ENCODE results near the gene IGFBP2. TPM values are rescaled to one million over a fixed set of nuclear protein-coding genes. Genes with fewer than 3 reads are reported as not detected.

IGFBP2 gene
- total RNA-seq, 3 donors from 2014 or later: 0.73 to 1.9 (median 1.4) TPM

GRCh38 chr2:216671791-216672343, 38.6 kb downstream of the IGFBP2 start:
- DNase-seq: no peak
- ATAC-seq: no peak
- H3K4me1 Mint-ChIP-seq (ENCODE audit: low read depth): no peaks in the 10 kb centered on the region
- no peak overlapping the region for H3K4me3 Mint-ChIP-seq
- no peaks in the 10 kb centered on the region for H3K9me3 Mint-ChIP-seq
- H3K36me3 Mint-ChIP-seq (ENCODE audit: insufficient read depth): no peaks in the 10 kb centered on the region
- H3K27me3 Mint-ChIP-seq (ENCODE audit: low read depth): peaks cover 17% of the 10 kb centered on the region

- H3K36me3 Mint-ChIP-seq (ENCODE audit: insufficient read depth): no peaks in the 10 kb centered on the region
Observed at GRCh38 chr2:216672466-216672865, 39.2 kb downstream of the IGFBP2 start.

GRCh38 chr2:216673021-216673420, 39.8 kb downstream of the IGFBP2 start:
- no peaks in the 10 kb centered on the region for H3K9me3 Mint-ChIP-seq
- no peak overlapping the region for H3K4me3 Mint-ChIP-seq
- no peaks in the 10 kb centered on the region for H3K4me1 Mint-ChIP-seq (ENCODE audit: low read depth)
- DNase-seq: no peak
- H3K27me3 Mint-ChIP-seq (ENCODE audit: low read depth): peaks cover 22% of the 10 kb centered on the region
- no peaks in the 10 kb centered on the region for H3K36me3 Mint-ChIP-seq (ENCODE audit: insufficient read depth)
- ATAC-seq: no peak

More at GRCh38 chr2:216672466-216672865, 39.2 kb downstream of the IGFBP2 start:
- peaks cover 17% of the 10 kb centered on the region for H3K27me3 Mint-ChIP-seq (ENCODE audit: low read depth)
- H3K4me3 Mint-ChIP-seq: no peak overlapping the region
- no peaks in the 10 kb centered on the region for H3K9me3 Mint-ChIP-seq
- no peaks in the 10 kb centered on the region for H3K4me1 Mint-ChIP-seq (ENCODE audit: low read depth)
- ATAC-seq (no peak), DNase-seq (no peak)

GRCh38 chr2:216673609-216674008, 40.4 kb downstream of the IGFBP2 start:
- no peaks in the 10 kb centered on the region for H3K4me1 Mint-ChIP-seq (ENCODE audit: low read depth)
- H3K36me3 Mint-ChIP-seq (ENCODE audit: insufficient read depth): no peaks in the 10 kb centered on the region
- no peaks in the 10 kb centered on the region for H3K9me3 Mint-ChIP-seq
- H3K4me3 Mint-ChIP-seq: no peak overlapping the region
- ATAC-seq (no peak), DNase-seq (no peak)
- H3K27me3 Mint-ChIP-seq (ENCODE audit: low read depth): peaks cover 17% of the 10 kb centered on the region

- Mint-ChIP-seq H3K4me3 (no peak overlapping the region), H3K9me3 (no peaks in the 10 kb centered on the region), H3K36me3 (ENCODE audit: insufficient read depth) (no peaks in the 10 kb centered on the region), H3K4me1 (ENCODE audit: low read depth) (no peaks in the 10 kb centered on the region), H3K27me3 (ENCODE audit: low read depth) (peaks cover 15% of the 10 kb centered on the region)
- DNase-seq (no peak), ATAC-seq (no peak)
Observed at GRCh38 chr2:216674376-216674775, 41.2 kb downstream of the IGFBP2 start.

GRCh38 chr2:216676630-216677029, 43.4 kb downstream of the IGFBP2 start:
- Mint-ChIP-seq H3K36me3 (ENCODE audit: insufficient read depth) (no peaks in the 10 kb centered on the region), H3K4me3 (no peak overlapping the region)

GRCh38 chr2:216677439-216678097, 44.3 kb downstream of the IGFBP2 start:
- Mint-ChIP-seq H3K4me1 (ENCODE audit: low read depth) (no peaks in the 10 kb centered on the region), H3K36me3 (ENCODE audit: insufficient read depth) (no peaks in the 10 kb centered on the region), H3K9me3 (no peaks in the 10 kb centered on the region), H3K4me3 (no peak overlapping the region), H3K27me3 (ENCODE audit: low read depth) (peaks cover 13% of the 10 kb centered on the region)
- no peak for DNase-seq
- no peak for ATAC-seq

More at GRCh38 chr2:216676630-216677029, 43.4 kb downstream of the IGFBP2 start:
- DNase-seq (no peak), ATAC-seq (no peak)
- Mint-ChIP-seq H3K27me3 (ENCODE audit: low read depth) (peaks cover 13% of the 10 kb centered on the region), H3K9me3 (no peaks in the 10 kb centered on the region), H3K4me1 (ENCODE audit: low read depth) (no peaks in the 10 kb centered on the region)

GRCh38 chr2:216678098-216678465, 44.9 kb downstream of the IGFBP2 start:
- Mint-ChIP-seq H3K4me1 (ENCODE audit: low read depth) (no peaks in the 10 kb centered on the region), H3K4me3 (no peak overlapping the region), H3K36me3 (ENCODE audit: insufficient read depth) (no peaks in the 10 kb centered on the region), H3K9me3 (no peaks in the 10 kb centered on the region), H3K27me3 (ENCODE audit: low read depth) (peaks cover 14% of the 10 kb centered on the region)
- ATAC-seq (no peak), DNase-seq (no peak)

- Mint-ChIP-seq H3K4me1 (ENCODE audit: low read depth) (no peaks in the 10 kb centered on the region), H3K9me3 (no peaks in the 10 kb centered on the region), H3K27me3 (ENCODE audit: low read depth) (peaks cover 23% of the 10 kb centered on the region), H3K4me3 (no peak overlapping the region), H3K36me3 (ENCODE audit: insufficient read depth) (no peaks in the 10 kb centered on the region)
- no peak for ATAC-seq
- no peak for DNase-seq
Observed at GRCh38 chr2:216678813-216679657, 45.8 kb downstream of the IGFBP2 start.

- DNase-seq (no peak), ATAC-seq (no peak)
- no peak overlapping the region for H3K4me3 Mint-ChIP-seq
- peaks cover 29% of the 10 kb centered on the region for H3K27me3 Mint-ChIP-seq (ENCODE audit: low read depth)
- H3K4me1 Mint-ChIP-seq (ENCODE audit: low read depth): no peaks in the 10 kb centered on the region
- no peaks in the 10 kb centered on the region for H3K9me3 Mint-ChIP-seq
- no peaks in the 10 kb centered on the region for H3K36me3 Mint-ChIP-seq (ENCODE audit: insufficient read depth)
Observed at GRCh38 chr2:216679658-216680024, 46.4 kb downstream of the IGFBP2 start.

GRCh38 chr2:216680951-216681629, 47.9 kb downstream of the IGFBP2 start:
- H3K4me1 Mint-ChIP-seq (ENCODE audit: low read depth): no peaks in the 10 kb centered on the region
- no peak overlapping the region for H3K4me3 Mint-ChIP-seq
- H3K36me3 Mint-ChIP-seq (ENCODE audit: insufficient read depth): no peaks in the 10 kb centered on the region
- ATAC-seq: no peak
- H3K27me3 Mint-ChIP-seq (ENCODE audit: low read depth): peaks cover 38% of the 10 kb centered on the region
- no peaks in the 10 kb centered on the region for H3K9me3 Mint-ChIP-seq
- DNase-seq: no peak

- Mint-ChIP-seq H3K27me3 (ENCODE audit: low read depth) (peaks cover 39% of the 10 kb centered on the region), H3K36me3 (ENCODE audit: insufficient read depth) (no peaks in the 10 kb centered on the region), H3K9me3 (no peaks in the 10 kb centered on the region), H3K4me3 (no peak overlapping the region), H3K4me1 (ENCODE audit: low read depth) (no peaks in the 10 kb centered on the region)
- DNase-seq (no peak), ATAC-seq (no peak)
Observed at GRCh38 chr2:216681683-216682082, 48.5 kb downstream of the IGFBP2 start.

- H3K4me1 Mint-ChIP-seq (ENCODE audit: low read depth): no peaks in the 10 kb centered on the region
- H3K4me3 Mint-ChIP-seq: no peak overlapping the region
- H3K27me3 Mint-ChIP-seq (ENCODE audit: low read depth): peaks cover 48% of the 10 kb centered on the region
- ATAC-seq: no peak
- no peaks in the 10 kb centered on the region for H3K36me3 Mint-ChIP-seq (ENCODE audit: insufficient read depth)
- no peak for DNase-seq
- H3K9me3 Mint-ChIP-seq: no peaks in the 10 kb centered on the region
Observed at GRCh38 chr2:216683846-216684245, 50.6 kb downstream of the IGFBP2 start.

- DNase-seq (no peak), ATAC-seq (no peak)
- Mint-ChIP-seq H3K4me1 (ENCODE audit: low read depth) (no peaks in the 10 kb centered on the region), H3K4me3 (no peak overlapping the region), H3K9me3 (no peaks in the 10 kb centered on the region), H3K36me3 (ENCODE audit: insufficient read depth) (no peaks in the 10 kb centered on the region), H3K27me3 (ENCODE audit: low read depth) (peaks cover 57% of the 10 kb centered on the region)
Observed at GRCh38 chr2:216685327-216685875, 52.2 kb downstream of the IGFBP2 start.
